Measurements from ENCODE around the gene NUP54. TPM values are rescaled to one million over a fixed set of nuclear protein-coding genes. Genes with fewer than 3 reads are reported as not detected.

The NUP54 gene
- total and polyA plus RNA-seq, 9 of the 15 experiments (the other 6 are each of a cell fraction or from before 2014, with no cell fraction given): 29.6 to 115 (median 67.7) TPM

GRCh38 chr4:76182463-76182862, 34.3 kb upstream of the NUP54 start (continued):
- no peak for TF ChIP-seq MYC (IDR thresholded peaks at IDR 0.05; ENCODE audit: low read depth, low read length)
- no peak for TF ChIP-seq MYC (CRISPR knock-in tag; IDR thresholded peaks at IDR 0.05; ENCODE audit: borderline replicate concordance, low read depth)
- no peak for TF ChIP-seq RBFOX2 (IDR thresholded peaks at IDR 0.05; ENCODE audit: low read depth, low read length)
- no peak for TF ChIP-seq ZNF274 (IDR thresholded peaks at IDR 0.05; ENCODE audit: borderline replicate concordance, low read depth, low read length)
- TF ChIP-seq ZNF830 (CRISPR knock-in tag; IDR thresholded peaks at IDR 0.05): no peak
- no peak for TF ChIP-seq CTBP1 (IDR thresholded peaks at IDR 0.05; ENCODE audit: borderline replicate concordance)
- TF ChIP-seq MIER1 (IDR thresholded peaks at IDR 0.05; ENCODE audit: low read depth): no peak
- no peak for TF ChIP-seq MLX (CRISPR knock-in tag; conservative IDR thresholded peaks at IDR 0.05)

GRCh38 chr4:76179398-76180318, 31.5 kb upstream of the NUP54 start:
- peak; percentile 90 for FAIRE-seq
- no peaks in the 10 kb centered on the region for H3K79me2 ChIP-seq (ENCODE audit: control insufficient read depth, insufficient read depth, low read length)
- in situ Hi-C loops (cut with MboI): no loop called here
- H3K27me3 ChIP-seq (ENCODE audit: control insufficient read depth in 2 of 2, insufficient read depth in 2 of 2, low read length in 2 of 2): no peaks in the 10 kb centered on the region
- no TSS peak for BruUV-seq (replicated peaks)
- H3K4me1 ChIP-seq (replicated peaks in 1 of 2; ENCODE audit: control insufficient read depth in 2 of 2, insufficient read depth in 2 of 2, low read length in 2 of 2): peaks cover 0 to 5% of the 10 kb centered on the region in 2 experiments; a peak in 3 of 5 replicates
- intact Hi-C loops (cut with micrococcal nuclease): loop anchor here (1.0 to 5.0 kb wide), 5 partner anchors 67 to 328 kb away; no protein-coding TSS in a partner anchor
- H3K9ac ChIP-seq (ENCODE audit: insufficient read depth in 1 of 2, low read depth in 2 of 2, low read length in 2 of 2): no peak overlapping the region
- peak overlapping the region; percentile 13; the same call in 1 of the 3 replicates for H3K27ac ChIP-seq (ENCODE audit: extremely low read depth, low read depth, low read length)
- ATAC-seq: peak; percentile 100
- peaks cover 17% of the 10 kb centered on the region; the same call in 2 of the 3 replicates for H3K36me3 ChIP-seq (ENCODE audit: control insufficient read depth, insufficient read depth, low read length)
- 28% methylated on average over 11 of the region's 11 CpGs for WGBS (ENCODE audit: insufficient coverage, low coverage, missing lambda C conversion rate)
- ChIA-PET CTCF (ENCODE audit: low intra/inter-chr PET ratio) (interaction anchor here (0.6 to 2.9 kb wide), 4 partner anchors 199 to 325 kb away, joined by 3 to 13 read pairs (median 6); no protein-coding TSS in a partner anchor), POLR2A (interaction anchor here (0.5 to 1.3 kb wide), 2 partner anchors 16 to 197 kb away, joined by 3 to 6 read pairs; no protein-coding TSS in a partner anchor)
- H3K4me3 ChIP-seq: no peak overlapping the region
- peak; percentile 77 to 90 (median 83) for DNase-seq (ENCODE audit: extremely low read depth in 1 of 4, low spot score in 3 of 4)
- no peaks in the 10 kb centered on the region for H3K9me3 ChIP-seq (replicated peaks; ENCODE audit: control insufficient read depth, insufficient read depth, low read depth, low read length)
- H4K20me1 ChIP-seq (replicated peaks; ENCODE audit: control insufficient read depth, insufficient read depth, low read length): no peaks in the 10 kb centered on the region
- peak overlapping the region; percentile 34 for H3K4me2 ChIP-seq (ENCODE audit: insufficient read depth, low read length)
- no peaks in the 10 kb centered on the region for H3K9me1 ChIP-seq (ENCODE audit: control insufficient read depth, insufficient read depth, low read length)
- H2AFZ ChIP-seq (ENCODE audit: low read depth, low read length): 0 out of 2 replicates have a peak overlapping the region, but pooled peaks have one; percentile 48
- TF ChIP-seq RBM34 (IDR thresholded peaks at IDR 0.05; ENCODE audit: borderline replicate concordance, insufficient read depth, low read length): no peak
- no peak for TF ChIP-seq USF2 (CRISPR knock-in tag; IDR thresholded peaks at IDR 0.05)
- no peak for TF ChIP-seq HDAC8 (tag; IDR thresholded peaks at IDR 0.05)
- no peak for TF ChIP-seq ZNF140 (CRISPR knock-in tag; IDR thresholded peaks at IDR 0.05)
- no peak for TF ChIP-seq GABPB1 (CRISPR knock-in tag; IDR thresholded peaks at IDR 0.05)
- no peak for TF ChIP-seq PTBP1 (IDR thresholded peaks at IDR 0.05; ENCODE audit: low read depth, low read length)
- TF ChIP-seq POLR2A (conservative IDR thresholded peaks at IDR 0.05): no peak
- TF ChIP-seq GABPB2 (CRISPR knock-in tag; conservative IDR thresholded peaks at IDR 0.05): no peak
- no peak for TF ChIP-seq CAMTA2 (CRISPR knock-in tag; conservative IDR thresholded peaks at IDR 0.05)

All from K562 (cell line).